ENCODE measurements around the gene FN3KRP.

DNA sequence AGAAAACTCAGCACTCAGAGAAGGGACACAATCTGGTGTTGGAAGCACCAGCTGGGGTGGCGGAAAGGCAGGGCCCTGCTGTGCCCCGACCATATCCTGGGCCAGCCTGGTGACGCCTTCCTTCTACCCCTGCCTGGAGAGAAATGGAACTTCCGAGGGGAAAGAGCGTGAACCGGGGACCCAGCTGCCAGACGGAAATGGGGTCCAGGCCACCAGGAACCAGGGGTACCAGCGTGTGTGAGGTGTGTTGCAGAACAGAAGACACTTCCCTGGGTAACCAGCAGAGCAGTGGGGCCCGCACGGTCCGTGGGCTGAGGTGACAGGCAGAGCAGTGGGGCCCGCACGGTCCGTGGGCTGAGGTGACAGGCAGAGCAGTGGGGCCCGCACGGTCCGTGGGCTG is 24.8 kb upstream of the FN3KRP start:
- TF ChIP-seq FOXP2 (optimal IDR thresholded peaks at IDR 0.05; ENCODE audit: control extremely low read depth, extremely low read length, insufficient read depth) (no peak), POLR2AphosphoS5 (IDR thresholded peaks at IDR 0.05; ENCODE audit: borderline replicate concordance, low read depth, low read length) (no peak)

All from SK-N-MC (cell line).